ENCODE results near the gene GARIN5B.

The GARIN5B gene

GRCh38 chr19:55352040-55352439, 11.0 kb downstream of the GARIN5B start:
- no peak for TF ChIP-seq CTCF (conservative IDR thresholded peaks at IDR 0.05; ENCODE audit: low read length)
- no peak for DNase-seq (ENCODE audit: low read depth)

GRCh38 chr19:55350620-55351315, 12.3 kb downstream of the GARIN5B start:
- no peak for TF ChIP-seq CTCF (conservative IDR thresholded peaks at IDR 0.05; ENCODE audit: low read length)
- no peak for DNase-seq (ENCODE audit: low read depth)
- no peak overlapping the region for H3K4me3 ChIP-seq (ENCODE audit: low read length)

More at GRCh38 chr19:55352040-55352439, 11.0 kb downstream of the GARIN5B start:
- H3K4me3 ChIP-seq (ENCODE audit: low read length) = no peak overlapping the region

GRCh38 chr19:55348317-55349034, 14.6 kb downstream of the GARIN5B start:
- TF ChIP-seq CTCF (conservative IDR thresholded peaks at IDR 0.05; ENCODE audit: low read length) = no peak
- DNase-seq (ENCODE audit: low read depth) = no peak
- H3K4me3 ChIP-seq (ENCODE audit: low read length) = no peak overlapping the region

DNA sequence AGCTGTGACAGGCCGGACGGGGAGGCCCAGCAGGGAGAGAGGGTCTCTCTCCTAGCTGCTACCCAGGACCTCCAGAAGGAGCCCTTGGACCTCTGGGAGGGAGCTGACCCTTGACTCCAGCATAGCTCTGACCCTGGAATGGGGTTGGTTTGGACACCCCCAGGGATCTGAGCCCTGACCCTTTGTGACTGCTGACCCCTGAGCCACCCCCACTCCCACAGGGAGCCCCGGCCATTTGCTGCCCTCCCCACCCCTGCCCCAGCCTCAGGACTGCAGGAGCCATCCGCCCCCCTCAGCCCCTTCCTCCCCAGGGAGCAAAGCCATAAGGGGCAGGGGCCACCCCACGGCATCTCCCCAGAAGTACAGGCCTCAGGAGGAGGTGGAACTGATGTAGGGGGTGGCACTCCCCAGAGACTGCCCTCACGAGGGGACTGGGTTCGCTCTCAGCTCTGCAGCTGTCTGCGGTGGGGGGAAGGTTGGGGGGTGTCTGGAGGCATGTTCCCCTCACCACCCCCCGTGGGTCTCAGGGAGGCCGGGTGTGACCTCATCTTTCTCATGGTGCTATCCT, 15.5 kb downstream of the GARIN5B start:
- no peak for DNase-seq (ENCODE audit: low read depth)
- no peak for TF ChIP-seq CTCF (conservative IDR thresholded peaks at IDR 0.05; ENCODE audit: low read length)
- no peak overlapping the region for H3K4me3 ChIP-seq (ENCODE audit: low read length)

DNA sequence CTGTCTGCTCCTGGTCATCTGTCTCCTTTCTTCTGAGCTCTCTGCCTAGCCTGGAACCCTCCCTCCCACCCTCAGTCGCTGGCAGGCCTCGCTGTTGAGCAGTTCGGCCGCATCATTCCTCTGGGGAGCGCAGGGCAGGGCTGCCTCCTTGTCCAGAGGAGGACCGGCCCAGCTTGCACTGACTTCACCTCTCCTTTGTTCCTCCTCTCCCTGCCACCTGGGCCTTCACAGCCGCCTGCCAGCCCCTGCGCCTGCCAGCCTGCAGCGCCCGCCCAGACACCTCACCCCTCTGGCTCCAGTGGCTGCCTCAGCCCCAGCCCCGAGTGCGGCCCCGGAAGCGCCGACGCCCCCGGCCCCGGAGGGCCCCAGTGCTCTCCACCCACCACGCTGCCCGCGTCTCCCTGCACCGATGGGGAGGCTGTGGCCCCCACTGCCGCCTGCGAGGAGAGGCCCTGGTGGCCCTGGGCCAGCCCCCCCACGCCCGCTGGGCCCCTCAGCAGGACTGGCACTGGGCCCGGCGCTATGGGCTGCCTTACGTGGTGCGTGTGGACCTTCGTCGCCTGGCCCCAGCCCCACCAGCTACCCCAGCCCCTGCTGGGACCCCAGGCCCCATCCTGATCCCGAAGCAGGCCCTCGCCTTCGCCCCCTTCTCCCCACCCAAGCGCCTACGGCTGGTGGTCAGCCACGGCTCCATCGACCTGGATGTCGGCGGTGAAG, 16.2 kb downstream of the GARIN5B start:
- no peak overlapping the region for H3K4me3 ChIP-seq (ENCODE audit: low read length)
- no peak for TF ChIP-seq CTCF (conservative IDR thresholded peaks at IDR 0.05; ENCODE audit: low read length)
- DNase-seq (ENCODE audit: low read depth) = no peak

- no peak for DNase-seq (ENCODE audit: low read depth)
- H3K4me3 ChIP-seq (ENCODE audit: low read length) = no peak overlapping the region
- no peak for TF ChIP-seq CTCF (conservative IDR thresholded peaks at IDR 0.05; ENCODE audit: low read length)
Measured at GRCh38 chr19:55345818-55346724, 17.0 kb downstream of the GARIN5B start.

Measured in AG10803 (cell line).